Natural killer cell (primary cell): ENCODE data around the gene ZBED1. TPM values are rescaled to one million over a fixed set of nuclear protein-coding genes. Genes with fewer than 3 reads are reported as not detected.
"Not testable (repeated sequence)": the region's sequence is repeated elsewhere in the genome, so short reads cannot be mapped to it uniquely, and the experiment has no call there.

Source experiments
- ATAC-seq, 3 donors: fragments of 150-1000 bp in 2 of 3; fragments of 200-7000 bp in 1 of 3; cut with Tn5 transposase; 1 replicate in 1 of 3; 2 replicates in 2 of 3; pipeline ENCODE4 v1.10.0; 2021; ENCODE audit warnings: mild to moderate bottlenecking in 2 of 3, moderate library complexity in 2 of 3
- DNase-seq, 2 donors: peaks; one replicate each; pipeline versions ENCODE4 v3.0.0 to v3.0.0-alpha.2; 2013 to 2021; ENCODE audit warnings: mixed read lengths in 1 of 2
- H3K27ac ChIP-seq: one replicate; pipeline ENCODE4 v1.5.1; 2013; ENCODE audit warnings: mild to moderate bottlenecking, low read length
- H3K27me3 ChIP-seq: one replicate; pipeline ENCODE4 v1.6.1; 2013; ENCODE audit warnings: low read length; ENCODE audit not compliant: control insufficient read depth, insufficient read depth
- H3K36me3 ChIP-seq: one replicate; pipeline ENCODE4 v1.6.1; 2013; ENCODE audit warnings: low read length; ENCODE audit not compliant: control insufficient read depth, insufficient read depth
- H3K4me1 ChIP-seq: one replicate; pipeline ENCODE4 v1.6.1; 2013; ENCODE audit warnings: low read length; ENCODE audit not compliant: control insufficient read depth, insufficient read depth
- H3K4me3 ChIP-seq: one replicate; pipeline ENCODE4 v1.5.1; 2013; ENCODE audit warnings: low read length
- H3K9me3 ChIP-seq: one replicate; pipeline ENCODE4 v1.6.1; 2013; ENCODE audit warnings: low read length; ENCODE audit not compliant: control insufficient read depth, insufficient read depth
- H3K27ac Mint-ChIP-seq, 2 donors: one replicate each; pipeline ENCODE4 v1.8.0; 2022; ENCODE audit warnings: mild to moderate bottlenecking in 2 of 2, mixed read lengths in 2 of 2, moderate library complexity in 1 of 2
- H3K27me3 Mint-ChIP-seq, 2 donors: one replicate each; pipeline ENCODE4 v1.8.0; 2022; ENCODE audit warnings: low read depth in 2 of 2, mixed read lengths in 2 of 2
- H3K36me3 Mint-ChIP-seq: one replicate; pipeline ENCODE4 v1.8.0; 2022; ENCODE audit warnings: mixed read lengths
- H3K4me1 Mint-ChIP-seq, 2 donors: one replicate each; pipeline ENCODE4 v1.8.0; 2022; ENCODE audit warnings: mixed read lengths in 2 of 2
- H3K4me3 Mint-ChIP-seq: one replicate; pipeline ENCODE4 v1.8.0; 2022; ENCODE audit warnings: mild to moderate bottlenecking, moderate library complexity, mixed read lengths
- H3K9me3 Mint-ChIP-seq, 2 donors: one replicate each; pipeline ENCODE4 v1.8.0; 2022; ENCODE audit warnings: mixed read lengths in 2 of 2
- WGBS: methylation state at CpG from one replicate; pipeline ENCODE4 v1.1.7; 2013; ENCODE audit warnings: missing lambda C conversion rate; ENCODE audit not compliant: insufficient coverage; 5-methylcytosine and 5-hydroxymethylcytosine counted together
- intact Hi-C: fragments of 100-400 bp; cut with micrococcal nuclease; formaldehyde crosslinking; loops from one replicate; pipeline ENCODE4 v1.14.2; 2022
- total RNA-seq, 4 donors: library from RNA; stranded (reverse); fragments of 120-200 nt in 1 of 4; gene quantifications; one replicate each; pipeline versions ENCODE4 v1.2.3 to v1.2.4, GENCODE V29; 2013 to 2022
- TF ChIP-seq, protein P1 (sequence below): fragments of 200-600 bp; IDR thresholded peaks from one replicate; pipeline ENCODE4 v1.8.0; 2022; ENCODE audit warnings: antibody characterized with exemption

ZBED1 gene
- total RNA-seq, 3 donors from 2014 or later (not counting 1 experiment from before 2014, with no cell fraction given), result 30.5 to 36.3 (median 33.8) TPM

GRCh38 chrX:2474280-2474962, 26.4 kb downstream of the ZBED1 start:
- peaks cover 2 to 3% of the 10 kb centered on the region in 2 donors for H3K9me3 Mint-ChIP-seq
- no peak overlapping the region for H3K4me3 Mint-ChIP-seq
- peaks cover 18 to 28% of the 10 kb centered on the region in 2 donors for H3K4me1 Mint-ChIP-seq
- H3K36me3 Mint-ChIP-seq, result no peaks in the 10 kb centered on the region
- no peaks in the 10 kb centered on the region for H3K27me3 Mint-ChIP-seq
- Histone ChIP-seq H3K36me3 (no peaks in the 10 kb centered on the region), H3K27ac (no peak overlapping the region), H3K27me3 (no peaks in the 10 kb centered on the region), H3K4me3 (no peak overlapping the region), H3K4me1 (no peaks in the 10 kb centered on the region), H3K9me3 (no peaks in the 10 kb centered on the region)
- DNase-seq, result no peak
- no peak overlapping the region for H3K27ac Mint-ChIP-seq
- intact Hi-C loops, result no loop called here
- TF ChIP-seq, protein P1, sequence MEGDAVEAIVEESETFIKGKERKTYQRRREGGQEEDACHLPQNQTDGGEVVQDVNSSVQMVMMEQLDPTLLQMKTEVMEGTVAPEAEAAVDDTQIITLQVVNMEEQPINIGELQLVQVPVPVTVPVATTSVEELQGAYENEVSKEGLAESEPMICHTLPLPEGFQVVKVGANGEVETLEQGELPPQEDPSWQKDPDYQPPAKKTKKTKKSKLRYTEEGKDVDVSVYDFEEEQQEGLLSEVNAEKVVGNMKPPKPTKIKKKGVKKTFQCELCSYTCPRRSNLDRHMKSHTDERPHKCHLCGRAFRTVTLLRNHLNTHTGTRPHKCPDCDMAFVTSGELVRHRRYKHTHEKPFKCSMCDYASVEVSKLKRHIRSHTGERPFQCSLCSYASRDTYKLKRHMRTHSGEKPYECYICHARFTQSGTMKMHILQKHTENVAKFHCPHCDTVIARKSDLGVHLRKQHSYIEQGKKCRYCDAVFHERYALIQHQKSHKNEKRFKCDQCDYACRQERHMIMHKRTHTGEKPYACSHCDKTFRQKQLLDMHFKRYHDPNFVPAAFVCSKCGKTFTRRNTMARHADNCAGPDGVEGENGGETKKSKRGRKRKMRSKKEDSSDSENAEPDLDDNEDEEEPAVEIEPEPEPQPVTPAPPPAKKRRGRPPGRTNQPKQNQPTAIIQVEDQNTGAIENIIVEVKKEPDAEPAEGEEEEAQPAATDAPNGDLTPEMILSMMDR, result no peak
- ATAC-seq, result no peak
- WGBS, result 98% methylated on average over 20 of the region's 20 CpGs

GRCh38 chrX:2473064-2473463, 27.7 kb downstream of the ZBED1 start:
- H3K27me3 ChIP-seq, ATAC-seq, H3K4me1 ChIP-seq, H3K27ac Mint-ChIP-seq, H3K27ac ChIP-seq, DNase-seq, H3K4me3 ChIP-seq, H3K9me3 ChIP-seq, H3K9me3 Mint-ChIP-seq, H3K36me3 Mint-ChIP-seq, H3K4me3 Mint-ChIP-seq, intact Hi-C loops, H3K27me3 Mint-ChIP-seq, H3K36me3 ChIP-seq: not testable (repeated sequence)
- 89% methylated on average over 15 of the region's 15 CpGs for WGBS
- peaks cover 25 to 36% of the 10 kb centered on the region in 2 donors for H3K4me1 Mint-ChIP-seq

GRCh38 chrX:2471641-2472040, 29.1 kb downstream of the ZBED1 start:
- Mint-ChIP-seq H3K27me3 (no peaks in the 10 kb centered on the region), H3K27ac (no peak overlapping the region), H3K4me1 (peaks cover 18 to 38% of the 10 kb centered on the region in 2 donors), H3K4me3 (no peak overlapping the region), H3K9me3 (peaks cover 2 to 3% of the 10 kb centered on the region in 2 donors), H3K36me3 (no peaks in the 10 kb centered on the region)
- no peaks in the 10 kb centered on the region for H3K36me3 ChIP-seq
- H3K4me3 ChIP-seq, result no peak overlapping the region
- no peak for DNase-seq
- TF ChIP-seq, protein P1, result no peak
- no peaks in the 10 kb centered on the region for H3K27me3 ChIP-seq
- no peaks in the 10 kb centered on the region for H3K4me1 ChIP-seq
- intact Hi-C loops, result no loop called here
- no peaks in the 10 kb centered on the region for H3K9me3 ChIP-seq
- no peak for ATAC-seq
- no peak overlapping the region for H3K27ac ChIP-seq
- WGBS, result 98% methylated on average over 5 of the region's 7 CpGs

DNA sequence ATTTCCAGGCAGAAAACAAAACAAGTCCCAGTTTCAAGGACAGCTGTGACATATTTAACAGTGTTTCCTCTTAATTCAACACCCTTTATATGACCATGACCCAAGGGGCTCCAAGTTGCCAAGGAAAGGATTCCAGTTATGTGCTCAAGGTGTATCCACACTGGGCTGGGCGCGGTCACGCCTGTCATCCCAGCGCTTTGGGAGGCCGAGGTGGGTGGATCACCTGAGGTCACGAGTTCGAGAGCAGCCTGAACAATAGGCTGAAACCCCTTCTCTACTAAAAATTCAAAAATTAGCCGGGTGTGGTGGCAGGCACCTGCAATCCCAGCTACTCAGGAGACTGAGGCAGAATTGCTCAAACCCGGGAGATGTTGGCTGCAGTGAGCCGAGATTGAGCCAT, 29.6 kb downstream of the ZBED1 start:
- intact Hi-C loops, H3K27ac ChIP-seq, H3K36me3 ChIP-seq, H3K9me3 ChIP-seq, H3K27me3 Mint-ChIP-seq, H3K4me3 Mint-ChIP-seq, DNase-seq, H3K4me1 ChIP-seq, H3K9me3 Mint-ChIP-seq, H3K36me3 Mint-ChIP-seq, ATAC-seq, H3K27ac Mint-ChIP-seq, H3K4me3 ChIP-seq, H3K27me3 ChIP-seq: not testable (repeated sequence)
- peaks cover 17 to 37% of the 10 kb centered on the region in 2 donors for H3K4me1 Mint-ChIP-seq
- WGBS, result 98% methylated on average over 10 of the region's 10 CpGs

DNA sequence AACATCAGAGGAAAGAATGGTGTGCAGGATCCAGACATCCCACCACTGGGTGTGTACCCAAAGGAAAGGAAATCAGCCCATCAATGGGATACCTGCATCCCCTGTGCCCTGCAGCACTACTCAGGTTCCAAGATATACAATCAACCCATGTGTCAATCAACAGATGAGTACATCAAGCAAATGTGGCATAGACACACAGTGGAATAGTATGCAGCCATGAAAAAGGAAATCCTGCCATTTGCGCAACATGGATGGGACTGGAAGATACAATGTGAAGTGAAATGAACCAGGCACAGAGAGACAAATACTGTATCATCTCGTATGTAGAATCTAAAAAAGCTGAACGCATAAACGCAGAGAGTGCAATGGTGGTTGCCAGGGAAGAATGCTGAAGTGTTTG, 30.9 kb downstream of the ZBED1 start:
- peaks cover 9 to 36% of the 10 kb centered on the region in 2 donors for H3K4me1 Mint-ChIP-seq
- DNase-seq, H3K36me3 ChIP-seq, H3K9me3 Mint-ChIP-seq, H3K36me3 Mint-ChIP-seq, H3K4me1 ChIP-seq, H3K27ac Mint-ChIP-seq, H3K27me3 ChIP-seq, H3K9me3 ChIP-seq, ATAC-seq, intact Hi-C loops, H3K4me3 ChIP-seq, H3K27me3 Mint-ChIP-seq, H3K27ac ChIP-seq, H3K4me3 Mint-ChIP-seq: not testable (repeated sequence)
- WGBS, result 91% methylated on average over 4 of the region's 4 CpGs
